Brain pericyte (primary cell): ENCODE measurements around the gene ELOVL6.
"Not testable (repeated sequence)": the region's sequence is repeated elsewhere in the genome, so short reads cannot be mapped to it uniquely, and the experiment has no call there.

Experiments used
- DNase-seq: peaks from one replicate; pipeline ENCODE4 v3.0.0-alpha.2; 2012; ENCODE audit warnings: low read depth, low spot score

ELOVL6 gene

GRCh38 chr4:110075891-110076290, 122.5 kb downstream of the ELOVL6 start:
- no peak for DNase-seq

- no peak for DNase-seq
These were observed 123.2 kb downstream of the ELOVL6 start for GRCh38 chr4:110075083-110075738.

GRCh38 chr4:110074570-110074969, 123.8 kb downstream of the ELOVL6 start:
- DNase-seq: no peak

- DNase-seq: no peak
These were observed 125.2 kb downstream of the ELOVL6 start for GRCh38 chr4:110073053-110073845.

GRCh38 chr4:110071466-110071865, 126.9 kb downstream of the ELOVL6 start:
- DNase-seq: no peak

- DNase-seq: no peak
These were observed 130.2 kb downstream of the ELOVL6 start for GRCh38 chr4:110068248-110068647.

- no peak for DNase-seq
These were observed 133.5 kb downstream of the ELOVL6 start for GRCh38 chr4:110064934-110065333.

GRCh38 chr4:110064295-110064694, 134.1 kb downstream of the ELOVL6 start:
- DNase-seq: no peak

- no peak for DNase-seq
These were observed 136.2 kb downstream of the ELOVL6 start for GRCh38 chr4:110062166-110062565.

GRCh38 chr4:110061076-110061475, 137.3 kb downstream of the ELOVL6 start:
- DNase-seq: no peak

GRCh38 chr4:110059556-110060191, 138.7 kb downstream of the ELOVL6 start:
- DNase-seq: no peak

- no peak for DNase-seq
These were observed 139.7 kb downstream of the ELOVL6 start for GRCh38 chr4:110058677-110059076.

- no peak for DNase-seq
These were observed 143.2 kb downstream of the ELOVL6 start for GRCh38 chr4:110055158-110055768.

- DNase-seq: no peak
These were observed 148.2 kb downstream of the ELOVL6 start for GRCh38 chr4:110049951-110050925.

GRCh38 chr4:110046588-110047049, 151.8 kb downstream of the ELOVL6 start:
- DNase-seq: no peak

GRCh38 chr4:110042545-110043517, 155.6 kb downstream of the ELOVL6 start:
- DNase-seq: no peak

GRCh38 chr4:110041735-110042134, 156.7 kb downstream of the ELOVL6 start:
- no peak for DNase-seq

- DNase-seq: not testable (repeated sequence)
These were observed 159.3 kb downstream of the ELOVL6 start for GRCh38 chr4:110039164-110039563.

- no peak for DNase-seq
These were observed 164.4 kb downstream of the ELOVL6 start for GRCh38 chr4:110034026-110034393.
